ENCODE results near the gene CEP83.

Gene CEP83

DNA sequence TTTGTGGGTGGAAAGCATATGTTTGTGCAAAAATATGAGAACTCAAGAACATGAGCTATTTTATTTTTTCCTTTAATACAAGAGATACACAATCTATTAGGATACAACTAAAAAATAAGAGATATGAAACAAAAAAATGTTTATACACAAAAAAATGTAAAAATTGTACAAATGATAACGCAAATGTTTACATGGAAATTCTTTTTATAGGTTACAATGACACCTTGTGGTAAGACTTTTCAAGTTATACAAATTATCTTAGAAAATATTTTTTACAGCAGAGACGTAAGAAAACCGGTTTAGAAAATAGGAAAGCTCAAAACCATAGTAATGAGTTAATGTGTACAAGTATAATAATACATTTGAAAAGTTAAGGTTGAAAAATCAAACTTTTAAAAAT, 25.5 kb downstream of the CEP83 start:
- peak; percentile 44 for DNase-seq (ENCODE audit: low read depth)

DNA sequence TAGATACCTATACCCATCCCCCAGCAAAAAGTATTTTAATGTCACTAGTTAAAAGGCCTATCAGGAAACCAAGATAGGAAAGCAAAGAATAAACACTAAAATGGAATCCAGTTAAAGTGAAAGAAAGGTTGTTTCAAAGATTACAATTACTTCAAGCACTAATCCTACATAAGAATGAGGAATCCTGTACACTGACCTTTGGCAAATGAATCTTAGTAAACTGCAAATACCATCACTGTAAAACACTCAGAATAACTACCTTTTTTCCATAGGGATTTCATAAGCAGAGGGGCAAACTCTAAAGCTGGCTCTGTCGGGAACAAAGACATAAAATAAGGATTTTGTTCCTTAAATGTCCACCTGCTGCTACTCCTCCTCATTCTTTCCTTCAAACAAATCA, 25.9 kb downstream of the CEP83 start:
- TF ChIP-seq, protein P1, sequence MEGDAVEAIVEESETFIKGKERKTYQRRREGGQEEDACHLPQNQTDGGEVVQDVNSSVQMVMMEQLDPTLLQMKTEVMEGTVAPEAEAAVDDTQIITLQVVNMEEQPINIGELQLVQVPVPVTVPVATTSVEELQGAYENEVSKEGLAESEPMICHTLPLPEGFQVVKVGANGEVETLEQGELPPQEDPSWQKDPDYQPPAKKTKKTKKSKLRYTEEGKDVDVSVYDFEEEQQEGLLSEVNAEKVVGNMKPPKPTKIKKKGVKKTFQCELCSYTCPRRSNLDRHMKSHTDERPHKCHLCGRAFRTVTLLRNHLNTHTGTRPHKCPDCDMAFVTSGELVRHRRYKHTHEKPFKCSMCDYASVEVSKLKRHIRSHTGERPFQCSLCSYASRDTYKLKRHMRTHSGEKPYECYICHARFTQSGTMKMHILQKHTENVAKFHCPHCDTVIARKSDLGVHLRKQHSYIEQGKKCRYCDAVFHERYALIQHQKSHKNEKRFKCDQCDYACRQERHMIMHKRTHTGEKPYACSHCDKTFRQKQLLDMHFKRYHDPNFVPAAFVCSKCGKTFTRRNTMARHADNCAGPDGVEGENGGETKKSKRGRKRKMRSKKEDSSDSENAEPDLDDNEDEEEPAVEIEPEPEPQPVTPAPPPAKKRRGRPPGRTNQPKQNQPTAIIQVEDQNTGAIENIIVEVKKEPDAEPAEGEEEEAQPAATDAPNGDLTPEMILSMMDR (IDR thresholded peaks at IDR 0.05; ENCODE audit: low read length, missing control alignments), result no peak
- H3K4me3 ChIP-seq (replicated peaks; ENCODE audit: low read depth, low read length), result no peak overlapping the region
- DNase-seq (ENCODE audit: low read depth), result peak; percentile 31

More for the DNA sequence above, 25.5 kb downstream of the CEP83 start:
- TF ChIP-seq, protein P1 (IDR thresholded peaks at IDR 0.05; ENCODE audit: low read length, missing control alignments), result no peak
- no peak overlapping the region for H3K4me3 ChIP-seq (replicated peaks; ENCODE audit: low read depth, low read length)

DNA sequence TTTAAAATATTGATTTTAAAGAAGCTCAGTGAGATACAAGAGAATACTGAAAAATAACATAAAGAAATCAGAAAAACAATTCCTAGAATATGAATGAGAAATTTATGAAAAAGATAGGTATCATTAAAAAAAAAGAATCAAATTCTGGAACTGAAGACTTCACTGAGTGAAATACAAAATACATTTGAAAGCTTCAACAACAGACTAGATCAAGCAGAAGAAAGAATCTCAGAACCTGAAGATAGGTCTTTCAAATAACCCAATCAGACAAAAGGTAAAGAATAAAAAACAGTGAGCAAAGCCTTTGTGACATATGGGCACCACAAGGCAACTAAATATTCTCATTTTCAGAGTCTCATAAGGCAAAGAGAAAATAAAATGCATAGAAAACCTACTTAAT, 29.4 kb downstream of the CEP83 start:
- H3K4me3 ChIP-seq (replicated peaks; ENCODE audit: low read depth, low read length), result no peak overlapping the region
- DNase-seq (ENCODE audit: low read depth), result no peak
- TF ChIP-seq, protein P1 (IDR thresholded peaks at IDR 0.05; ENCODE audit: low read length, missing control alignments), result no peak

DNA sequence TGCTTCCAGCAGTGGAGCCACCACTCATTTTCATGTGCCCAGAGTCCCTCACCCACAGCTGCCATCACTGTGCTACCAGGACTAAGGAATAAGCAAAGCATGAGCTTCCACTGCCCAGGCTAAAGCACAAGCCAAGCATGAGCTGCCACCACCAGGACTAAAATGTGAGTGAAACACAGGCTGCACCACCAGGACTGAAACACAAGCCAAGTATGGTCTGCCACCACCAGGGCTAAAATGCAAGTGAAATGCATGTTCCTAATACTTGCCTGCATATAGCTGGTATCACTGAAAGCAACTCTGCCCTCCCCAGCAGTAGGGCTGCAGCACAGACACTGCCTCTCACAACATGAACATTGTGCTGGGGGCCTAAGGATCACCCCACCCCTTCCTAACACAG, 30.0 kb downstream of the CEP83 start:
- DNase-seq (ENCODE audit: low read depth), result peak; percentile 47

DNA sequence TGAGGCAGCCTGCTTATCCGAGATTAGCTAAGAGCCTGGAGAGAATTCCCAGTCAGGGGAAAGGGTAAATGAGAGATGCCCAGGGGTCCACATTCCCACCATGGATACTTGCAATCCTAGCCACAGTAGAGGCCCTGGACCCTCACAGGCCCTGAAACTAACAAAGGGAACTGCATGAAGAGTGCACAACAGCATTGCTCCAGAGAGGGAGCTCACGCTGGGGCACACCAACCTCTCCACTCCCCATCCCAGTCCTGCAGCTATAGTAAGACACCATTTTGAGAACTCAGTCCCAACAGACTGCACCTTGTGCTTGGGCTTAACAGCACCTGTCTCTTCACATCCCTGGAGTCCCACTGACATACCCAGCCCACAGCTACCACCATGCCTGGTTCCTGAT, 30.5 kb downstream of the CEP83 start:
- TF ChIP-seq, protein P1 (IDR thresholded peaks at IDR 0.05; ENCODE audit: low read length, missing control alignments), result no peak
- H3K4me3 ChIP-seq (replicated peaks; ENCODE audit: low read depth, low read length), result no peak overlapping the region
- no peak for DNase-seq (ENCODE audit: low read depth)

More for the DNA sequence above, 30.0 kb downstream of the CEP83 start:
- TF ChIP-seq, protein P1 (IDR thresholded peaks at IDR 0.05; ENCODE audit: low read length, missing control alignments), result peak; percentile 12
- no peak overlapping the region for H3K4me3 ChIP-seq (replicated peaks; ENCODE audit: low read depth, low read length)

DNA sequence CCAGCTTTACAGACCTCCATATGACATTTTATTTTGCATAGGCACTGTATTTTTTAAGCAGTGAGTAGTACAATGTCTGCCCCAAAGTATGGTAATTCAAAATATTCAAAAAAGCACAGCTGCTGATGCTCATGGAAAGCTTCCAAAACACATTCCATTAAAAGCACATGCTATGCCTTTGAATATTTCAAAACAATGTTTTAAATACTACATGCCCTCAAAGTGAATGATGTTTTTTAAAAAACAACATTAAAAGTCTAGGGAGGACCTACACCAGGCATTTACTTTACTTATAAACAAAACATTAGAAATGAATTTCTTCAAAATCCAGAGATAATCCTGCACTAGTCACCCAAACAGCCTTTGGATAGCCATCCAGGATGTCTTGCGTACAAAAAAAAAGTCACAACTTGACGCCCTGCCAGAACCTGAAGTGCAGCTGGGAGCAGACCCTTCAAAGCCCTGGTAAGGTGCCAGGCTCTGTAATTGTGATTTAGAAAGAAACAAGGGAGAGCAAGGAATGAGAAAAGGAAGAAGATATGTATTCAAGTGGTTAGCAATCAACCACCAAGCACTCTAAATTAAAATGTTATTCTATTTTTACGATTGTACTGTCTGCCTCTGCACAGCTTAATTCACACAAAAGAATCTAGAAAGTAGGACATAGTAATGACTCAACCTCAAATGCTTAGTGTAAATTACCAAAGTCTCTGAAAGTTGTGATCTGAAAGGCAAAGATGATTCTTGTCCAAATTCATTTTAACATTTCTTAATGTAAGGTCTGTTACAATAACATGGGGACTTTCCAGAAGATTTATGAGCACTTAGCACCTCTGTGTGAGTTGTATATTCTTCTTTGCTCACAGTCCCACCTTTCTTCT, 31.9 kb downstream of the CEP83 start:
- TF ChIP-seq, protein P1 (IDR thresholded peaks at IDR 0.05; ENCODE audit: low read length, missing control alignments), result no peak
- no peak overlapping the region for H3K4me3 ChIP-seq (replicated peaks; ENCODE audit: low read depth, low read length)
- DNase-seq (ENCODE audit: low read depth), result peak; percentile 88

DNA sequence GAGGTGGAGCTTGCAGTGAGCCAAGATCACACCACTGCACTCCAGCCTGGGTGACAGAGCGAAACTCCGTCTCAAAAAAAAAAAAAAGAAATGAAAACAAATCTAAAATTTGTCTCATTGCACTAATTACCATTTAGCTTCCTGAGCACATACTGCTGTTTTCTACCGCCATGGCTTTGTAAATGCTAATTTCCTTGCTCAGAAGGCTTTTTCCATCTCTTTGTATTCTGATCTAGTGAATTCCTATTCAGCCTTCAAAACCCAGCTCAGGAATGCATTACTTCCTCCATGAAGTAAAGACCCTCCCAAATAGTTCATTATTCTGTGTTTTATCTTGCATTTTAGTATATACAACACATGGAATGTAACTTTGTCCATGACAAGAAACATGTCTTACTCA, 33.6 kb downstream of the CEP83 start:
- no peak for DNase-seq (ENCODE audit: low read depth)
- H3K4me3 ChIP-seq (replicated peaks; ENCODE audit: low read depth, low read length), result no peak overlapping the region
- TF ChIP-seq, protein P1 (IDR thresholded peaks at IDR 0.05; ENCODE audit: low read length, missing control alignments), result no peak

DNA sequence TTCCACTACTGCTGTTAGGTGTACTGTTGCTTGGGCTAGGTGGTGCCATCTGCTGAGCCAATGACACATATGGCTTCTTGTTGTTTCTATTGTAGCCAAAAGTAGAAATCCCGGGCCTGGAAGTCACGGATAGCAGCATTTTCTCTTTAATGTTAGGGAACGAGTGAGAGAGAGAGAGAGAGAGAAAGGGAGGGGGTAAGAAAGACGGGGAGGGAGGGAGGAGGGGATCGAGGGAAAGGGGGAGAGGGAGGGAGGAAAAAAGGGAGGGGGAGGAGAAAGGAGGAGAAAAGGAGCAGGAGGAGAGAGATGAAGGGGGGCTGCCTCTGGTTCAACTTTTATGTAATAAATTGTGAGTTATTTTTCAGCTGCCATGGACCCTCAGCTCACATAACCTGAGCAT, 34.8 kb downstream of the CEP83 start:
- peak; percentile 36 for DNase-seq (ENCODE audit: low read depth)
- peak overlapping the region; percentile 47 for H3K4me3 ChIP-seq (replicated peaks; ENCODE audit: low read depth, low read length)
